ENCODE measurements around the gene CAPN7.

CAPN7 gene

GRCh38 chr3:15217011-15217671 is 11.1 kb downstream of the CAPN7 start:
- TF ChIP-seq YY1 (IDR thresholded peaks at IDR 0.05; ENCODE audit: low read depth) (no peak), EP300 (IDR thresholded peaks at IDR 0.05; ENCODE audit: borderline replicate concordance) (no peak), FOXM1 (IDR thresholded peaks at IDR 0.05; ENCODE audit: borderline replicate concordance, low read depth) (no peak), ZBTB7A (IDR thresholded peaks at IDR 0.05; ENCODE audit: low read depth) (no peak), REST (IDR thresholded peaks at IDR 0.05; ENCODE audit: low read depth) (no peak), MAX (IDR thresholded peaks at IDR 0.05) (no peak), TEAD4 (IDR thresholded peaks at IDR 0.05) (no peak), TCF12 (IDR thresholded peaks at IDR 0.05; ENCODE audit: low read depth) (no peak), TAF1 (IDR thresholded peaks at IDR 0.05; ENCODE audit: low read depth) (no peak), RAD21 (IDR thresholded peaks at IDR 0.05; ENCODE audit: low read depth) (no peak), USF1 (IDR thresholded peaks at IDR 0.05) (no peak), NFIC (IDR thresholded peaks at IDR 0.05) (no peak), EGR1 (IDR thresholded peaks at IDR 0.05) (no peak)

DNA sequence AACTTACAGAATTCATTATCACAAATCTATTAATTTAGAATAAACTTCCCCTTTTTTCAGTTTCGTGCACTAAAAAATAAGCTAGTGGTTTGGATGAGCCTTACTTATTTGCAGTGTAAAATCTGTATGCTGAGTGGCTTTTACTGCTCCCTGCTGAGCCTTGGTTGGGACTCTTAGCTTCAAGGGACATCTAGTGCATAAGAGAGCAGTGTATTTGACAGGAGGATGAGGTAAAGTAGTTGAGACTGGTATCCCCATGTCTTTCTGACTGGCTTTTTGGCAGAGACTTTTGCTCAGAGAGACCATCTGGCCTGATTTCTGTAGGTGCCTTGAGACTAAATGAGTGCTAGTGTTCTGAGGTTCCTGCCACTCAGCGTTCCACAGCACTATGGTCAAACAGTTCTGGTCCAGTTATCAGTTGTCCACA is 11.8 kb downstream of the CAPN7 start:
- TF ChIP-seq REST (IDR thresholded peaks at IDR 0.05; ENCODE audit: low read depth) = no peak
- no peak for TF ChIP-seq CREB1 (IDR thresholded peaks at IDR 0.05; ENCODE audit: low read depth)
- no peak for TF ChIP-seq TEAD4 (IDR thresholded peaks at IDR 0.05)
- no peak for TF ChIP-seq TCF12 (IDR thresholded peaks at IDR 0.05; ENCODE audit: low read depth)
- no peak for TF ChIP-seq MAX (IDR thresholded peaks at IDR 0.05)
- no peak for TF ChIP-seq USF1 (IDR thresholded peaks at IDR 0.05)
- no peak for TF ChIP-seq TAF1 (IDR thresholded peaks at IDR 0.05; ENCODE audit: low read depth)
- no peak for TF ChIP-seq RAD21 (IDR thresholded peaks at IDR 0.05; ENCODE audit: low read depth)
- TF ChIP-seq FOXM1 (IDR thresholded peaks at IDR 0.05; ENCODE audit: borderline replicate concordance, low read depth) = no peak
- TF ChIP-seq EP300 (IDR thresholded peaks at IDR 0.05; ENCODE audit: borderline replicate concordance) = no peak
- no peak for TF ChIP-seq CEBPB (IDR thresholded peaks at IDR 0.05)
- TF ChIP-seq YY1 (IDR thresholded peaks at IDR 0.05; ENCODE audit: low read depth) = no peak
- no peak for TF ChIP-seq EGR1 (IDR thresholded peaks at IDR 0.05)
- no peak for TF ChIP-seq ZBTB7A (IDR thresholded peaks at IDR 0.05; ENCODE audit: low read depth)
- no peak for TF ChIP-seq NFIC (IDR thresholded peaks at IDR 0.05)

DNA sequence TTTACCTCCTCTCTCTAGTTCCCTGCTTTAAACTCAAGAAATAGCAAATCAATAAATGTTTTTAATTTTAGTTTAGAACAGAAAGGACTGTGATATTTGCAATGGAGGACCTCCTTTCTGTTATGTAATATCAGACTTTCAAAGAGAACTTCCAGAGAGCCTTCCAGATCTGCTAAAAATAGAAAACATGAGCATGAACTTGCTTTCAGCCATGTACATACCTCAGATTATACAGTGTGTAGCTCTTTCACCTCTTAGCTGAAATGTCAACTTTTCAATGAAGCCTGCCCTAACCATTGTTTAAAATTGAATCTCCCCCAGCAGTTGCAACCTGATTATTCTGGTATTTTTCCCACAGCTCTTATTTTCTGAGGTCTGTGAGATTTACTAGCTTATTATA is 12.6 kb downstream of the CAPN7 start:
- no peak for TF ChIP-seq EGR1 (IDR thresholded peaks at IDR 0.05)
- TF ChIP-seq USF1 (IDR thresholded peaks at IDR 0.05) = no peak
- no peak for TF ChIP-seq EP300 (IDR thresholded peaks at IDR 0.05; ENCODE audit: borderline replicate concordance)
- no peak for TF ChIP-seq YY1 (IDR thresholded peaks at IDR 0.05; ENCODE audit: low read depth)
- no peak for TF ChIP-seq FOXM1 (IDR thresholded peaks at IDR 0.05; ENCODE audit: borderline replicate concordance, low read depth)
- TF ChIP-seq CREB1 (IDR thresholded peaks at IDR 0.05; ENCODE audit: low read depth) = no peak
- TF ChIP-seq ZBTB7A (IDR thresholded peaks at IDR 0.05; ENCODE audit: low read depth) = no peak
- no peak for TF ChIP-seq TAF1 (IDR thresholded peaks at IDR 0.05; ENCODE audit: low read depth)
- no peak for TF ChIP-seq RAD21 (IDR thresholded peaks at IDR 0.05; ENCODE audit: low read depth)
- TF ChIP-seq MAX (IDR thresholded peaks at IDR 0.05) = no peak
- TF ChIP-seq REST (IDR thresholded peaks at IDR 0.05; ENCODE audit: low read depth) = no peak
- no peak for TF ChIP-seq TEAD4 (IDR thresholded peaks at IDR 0.05)

Data from Ishikawa (cell line).